ENCODE results near the gene CNIH4. TPM values are rescaled to one million over a fixed set of nuclear protein-coding genes. Genes with fewer than 3 reads are reported as not detected.

Gene CNIH4
- total RNA-seq, 1 donor from 2014 or later: 68.0 TPM

- Histone ChIP-seq H3K27ac (ENCODE audit: low read depth, low read length) (no peak overlapping the region), H3K36me3 (ENCODE audit: insufficient read depth, low read length) (peaks cover 58% of the 10 kb centered on the region), H3K4me3 (ENCODE audit: insufficient read depth, low read depth, low read length) (no peak overlapping the region), H3K4me2 (ENCODE audit: low read length) (no peak overlapping the region), H3K9me3 (ENCODE audit: insufficient read depth, low read depth, low read length) (no peaks in the 10 kb centered on the region), H3K4me1 (ENCODE audit: insufficient read depth, low read length) (no peaks in the 10 kb centered on the region), H3K9ac (ENCODE audit: low read length) (no peak overlapping the region), H2AFZ (ENCODE audit: low read depth, low read length) (no peak overlapping the region), H3K79me2 (ENCODE audit: insufficient read depth, low read length) (peaks cover 2% of the 10 kb centered on the region), H3K27me3 (ENCODE audit: insufficient read depth, low read length) (no peaks in the 10 kb centered on the region), H4K20me1 (ENCODE audit: insufficient read depth, low read length) (peaks cover 11% of the 10 kb centered on the region)
- Mint-ChIP-seq H3K4me1 (ENCODE audit: low read depth, unreplicated experiment) (peaks cover 4% of the 10 kb centered on the region), H3K27me3 (ENCODE audit: low read depth, unreplicated experiment) (no peaks in the 10 kb centered on the region), H3K9me3 (ENCODE audit: unreplicated experiment) (no peaks in the 10 kb centered on the region), H3K4me3 (ENCODE audit: unreplicated experiment) (no peak overlapping the region), H3K27ac (ENCODE audit: unreplicated experiment) (no peak overlapping the region), H3K36me3 (ENCODE audit: low read depth, unreplicated experiment) (peaks cover 15% of the 10 kb centered on the region)
- no peak for FAIRE-seq
- TF ChIP-seq, protein P1, sequence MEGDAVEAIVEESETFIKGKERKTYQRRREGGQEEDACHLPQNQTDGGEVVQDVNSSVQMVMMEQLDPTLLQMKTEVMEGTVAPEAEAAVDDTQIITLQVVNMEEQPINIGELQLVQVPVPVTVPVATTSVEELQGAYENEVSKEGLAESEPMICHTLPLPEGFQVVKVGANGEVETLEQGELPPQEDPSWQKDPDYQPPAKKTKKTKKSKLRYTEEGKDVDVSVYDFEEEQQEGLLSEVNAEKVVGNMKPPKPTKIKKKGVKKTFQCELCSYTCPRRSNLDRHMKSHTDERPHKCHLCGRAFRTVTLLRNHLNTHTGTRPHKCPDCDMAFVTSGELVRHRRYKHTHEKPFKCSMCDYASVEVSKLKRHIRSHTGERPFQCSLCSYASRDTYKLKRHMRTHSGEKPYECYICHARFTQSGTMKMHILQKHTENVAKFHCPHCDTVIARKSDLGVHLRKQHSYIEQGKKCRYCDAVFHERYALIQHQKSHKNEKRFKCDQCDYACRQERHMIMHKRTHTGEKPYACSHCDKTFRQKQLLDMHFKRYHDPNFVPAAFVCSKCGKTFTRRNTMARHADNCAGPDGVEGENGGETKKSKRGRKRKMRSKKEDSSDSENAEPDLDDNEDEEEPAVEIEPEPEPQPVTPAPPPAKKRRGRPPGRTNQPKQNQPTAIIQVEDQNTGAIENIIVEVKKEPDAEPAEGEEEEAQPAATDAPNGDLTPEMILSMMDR (IDR thresholded peaks at IDR 0.05; ENCODE audit: insufficient read depth, low read depth, low read length): no peak
- TF ChIP-seq EZH2 (IDR thresholded peaks at IDR 0.05; ENCODE audit: insufficient read depth, low read length): no peak
- DNase-seq (ENCODE audit: low read depth): no peak
Measured at GRCh38 chr1:224393294-224393693, 36.6 kb downstream of the CNIH4 start.

DNA sequence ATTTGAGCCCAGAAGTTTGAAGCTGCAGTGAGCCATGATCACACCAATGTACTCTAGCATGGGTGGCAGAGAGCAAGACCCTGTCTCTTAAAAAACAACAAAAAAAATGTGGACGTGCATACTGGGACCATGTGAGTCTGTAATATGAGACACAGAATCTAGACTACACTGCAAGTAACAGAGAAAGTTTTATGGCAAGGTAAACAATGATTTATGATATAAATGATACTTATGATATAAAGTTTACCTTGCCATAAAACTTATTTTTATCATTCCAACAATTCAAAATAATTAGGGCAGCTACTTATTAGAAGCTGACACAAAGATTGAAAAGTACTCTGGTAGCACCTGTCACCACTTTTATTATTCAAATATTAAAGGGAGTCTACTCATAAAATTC is 43.2 kb downstream of the CNIH4 start:
- no peak for FAIRE-seq
- no peaks in the 10 kb centered on the region for H3K27me3 ChIP-seq (ENCODE audit: insufficient read depth, low read length)
- peaks cover 60% of the 10 kb centered on the region for H3K36me3 ChIP-seq (ENCODE audit: insufficient read depth, low read length)
- H3K36me3 Mint-ChIP-seq (ENCODE audit: low read depth, unreplicated experiment): peaks cover 8% of the 10 kb centered on the region
- H3K4me1 Mint-ChIP-seq (ENCODE audit: low read depth, unreplicated experiment): no peaks in the 10 kb centered on the region
- no peak overlapping the region for H2AFZ ChIP-seq (ENCODE audit: low read depth, low read length)
- no peaks in the 10 kb centered on the region for H3K9me3 Mint-ChIP-seq (ENCODE audit: unreplicated experiment)
- H3K4me3 ChIP-seq (ENCODE audit: insufficient read depth, low read depth, low read length): no peak overlapping the region
- no peak overlapping the region for H3K27ac ChIP-seq (ENCODE audit: low read depth, low read length)
- no peak overlapping the region for H3K27ac Mint-ChIP-seq (ENCODE audit: unreplicated experiment)
- no peak overlapping the region for H3K4me2 ChIP-seq (ENCODE audit: low read length)
- H3K4me3 Mint-ChIP-seq (ENCODE audit: unreplicated experiment): no peak overlapping the region
- no peak for TF ChIP-seq EZH2 (IDR thresholded peaks at IDR 0.05; ENCODE audit: insufficient read depth, low read length)
- TF ChIP-seq, protein P1 (IDR thresholded peaks at IDR 0.05; ENCODE audit: insufficient read depth, low read depth, low read length): no peak
- peaks cover 12% of the 10 kb centered on the region for H3K79me2 ChIP-seq (ENCODE audit: insufficient read depth, low read length)
- H4K20me1 ChIP-seq (ENCODE audit: insufficient read depth, low read length): peaks cover 30% of the 10 kb centered on the region
- H3K27me3 Mint-ChIP-seq (ENCODE audit: low read depth, unreplicated experiment): no peaks in the 10 kb centered on the region
- DNase-seq (ENCODE audit: low read depth): no peak
- H3K4me1 ChIP-seq (ENCODE audit: insufficient read depth, low read length): no peaks in the 10 kb centered on the region
- no peak overlapping the region for H3K9ac ChIP-seq (ENCODE audit: low read length)
- H3K9me3 ChIP-seq (ENCODE audit: insufficient read depth, low read depth, low read length): no peaks in the 10 kb centered on the region

- DNase-seq (ENCODE audit: low read depth) (no peak), FAIRE-seq (no peak)
- Histone ChIP-seq H3K4me2 (ENCODE audit: low read length) (no peak overlapping the region), H3K79me2 (ENCODE audit: insufficient read depth, low read length) (peaks cover 18% of the 10 kb centered on the region), H3K9me3 (ENCODE audit: insufficient read depth, low read depth, low read length) (no peaks in the 10 kb centered on the region), H3K9ac (ENCODE audit: low read length) (no peak overlapping the region), H3K4me1 (ENCODE audit: insufficient read depth, low read length) (peaks cover 9% of the 10 kb centered on the region), H4K20me1 (ENCODE audit: insufficient read depth, low read length) (peaks cover 42% of the 10 kb centered on the region), H3K27me3 (ENCODE audit: insufficient read depth, low read length) (no peaks in the 10 kb centered on the region), H3K4me3 (ENCODE audit: insufficient read depth, low read depth, low read length) (no peak overlapping the region), H2AFZ (ENCODE audit: low read depth, low read length) (no peak overlapping the region), H3K27ac (ENCODE audit: low read depth, low read length) (no peak overlapping the region), H3K36me3 (ENCODE audit: insufficient read depth, low read length) (peaks cover 59% of the 10 kb centered on the region)
- Mint-ChIP-seq H3K4me1 (ENCODE audit: low read depth, unreplicated experiment) (peaks cover 11% of the 10 kb centered on the region), H3K27ac (ENCODE audit: unreplicated experiment) (no peak overlapping the region), H3K36me3 (ENCODE audit: low read depth, unreplicated experiment) (peaks cover 10% of the 10 kb centered on the region), H3K4me3 (ENCODE audit: unreplicated experiment) (no peak overlapping the region), H3K27me3 (ENCODE audit: low read depth, unreplicated experiment) (no peaks in the 10 kb centered on the region), H3K9me3 (ENCODE audit: unreplicated experiment) (no peaks in the 10 kb centered on the region)
- TF ChIP-seq, protein P1 (IDR thresholded peaks at IDR 0.05; ENCODE audit: insufficient read depth, low read depth, low read length): no peak
- TF ChIP-seq EZH2 (IDR thresholded peaks at IDR 0.05; ENCODE audit: insufficient read depth, low read length): no peak
Measured at GRCh38 chr1:224402472-224403036, 45.9 kb downstream of the CNIH4 start.

Data from astrocyte (in vitro differentiated cells and primary cell).